B cell (primary cell): ENCODE measurements around the gene PTPRE. TPM values are rescaled to one million over a fixed set of nuclear protein-coding genes. Genes with fewer than 3 reads are reported as not detected.

Source experiments
- ATAC-seq: fragments of 200-7000 bp; cut with Tn5 transposase; one replicate; pipeline ENCODE4 v1.10.0; 2021; ENCODE audit warnings: low read depth, mild to moderate bottlenecking, moderate number of reproducible peaks, moderate library complexity
- CTCF ChIA-PET: fragments of 350-600 bp; sonication (Branson Sonifier 250); formaldehyde crosslinking; loops from one replicate; lab custom pipeline; 2021; ENCODE audit warnings: antibody characterized with exemption, inconsistent platforms; lab: Charles Lee
- POLR2A ChIA-PET: fragments of 350-600 bp; sonication (Branson Sonifier 250); formaldehyde crosslinking; loops from one replicate; lab custom pipeline; 2021; ENCODE audit warnings: antibody characterized with exemption; lab: Charles Lee
- DNase-seq: peaks from one replicate; pipeline ENCODE4 v3.0.0; 2013
- H2AFZ ChIP-seq: 2 replicates; pipeline ENCODE4 v1.6.1; 2012; ENCODE audit warnings: mild to moderate bottlenecking, low read depth, low read length; ENCODE audit not compliant: insufficient read depth, poor library complexity, severe bottlenecking
- H3K27ac ChIP-seq, 2 donors: 1 replicate in 1 of 2; 2 replicates in 1 of 2; pipeline ENCODE4 v1.5.1; 2012 to 2013; ENCODE audit warnings: low read length in 2 of 2, mild to moderate bottlenecking in 2 of 2, moderate library complexity in 1 of 2
- H3K27me3 ChIP-seq, 4 experiments: fragments of 200-600 bp in 1 of 4; sonication (generic) in 1 of 4; replicated peaks in 1 of 4; 1 replicate in 2 of 4; 2 replicates in 2 of 4; pipeline versions ENCODE4 v1.6.1 to v1.7.0; 2013 to 2016; ENCODE audit warnings: low read length in 3 of 4, mild to moderate bottlenecking in 2 of 4, mixed read lengths in 1 of 4, moderate library complexity in 1 of 4; ENCODE audit not compliant: insufficient read depth in 4 of 4, control insufficient read depth in 3 of 4; ENCODE audit errors: control extremely low read depth in 1 of 4
- H3K36me3 ChIP-seq, 2 experiments: replicated peaks in 1 of 2; 1 replicate in 1 of 2; 2 replicates in 1 of 2; pipeline versions ENCODE4 v1.6.1 to v1.7.1; 2013; ENCODE audit warnings: low read length in 1 of 2; ENCODE audit not compliant: insufficient read depth in 2 of 2, control insufficient read depth in 1 of 2; ENCODE audit errors: control extremely low read depth in 1 of 2, extremely low read depth in 1 of 2
- H3K4me1 ChIP-seq, 2 donors: fragments of 200-600 bp in 1 of 2; sonication (generic) in 1 of 2; 1 replicate in 1 of 2; 2 replicates in 1 of 2; pipeline versions ENCODE4 v1.5.1 to v1.6.1; 2013 to 2017; ENCODE audit warnings: low read length in 2 of 2; ENCODE audit not compliant: control insufficient read depth in 2 of 2, insufficient read depth in 2 of 2
- H3K4me2 ChIP-seq: replicated peaks from 2 replicates; pipeline ENCODE3; 2012; ENCODE audit warnings: mild to moderate bottlenecking, low read depth, low read length; ENCODE audit not compliant: poor library complexity, severe bottlenecking
- H3K4me3 ChIP-seq, 5 experiments: fragments of 200-600 bp in 1 of 5; sonication (generic) in 1 of 5; 1 replicate in 3 of 5; 2 replicates in 2 of 5; pipeline versions ENCODE4 v1.5.1 to v1.7.0; 2011 to 2016; ENCODE audit warnings: low read length in 4 of 5, mild to moderate bottlenecking in 4 of 5, low read depth in 2 of 5, control low read depth in 1 of 5, moderate library complexity in 1 of 5; ENCODE audit not compliant: insufficient read depth in 1 of 5; ENCODE audit errors: control extremely low read depth in 1 of 5, extremely low read depth in 1 of 5
- H3K79me2 ChIP-seq: fragments of 200-600 bp; sonication (generic); one replicate; pipeline ENCODE4 v1.6.0; 2016; ENCODE audit warnings: low read length; ENCODE audit not compliant: control insufficient read depth, insufficient read depth
- H3K9ac ChIP-seq: fragments of 200-600 bp; sonication (generic); 2 replicates; pipeline ENCODE4 v1.6.1; 2017; ENCODE audit warnings: mild to moderate bottlenecking, low read length, moderate library complexity
- H3K9me3 ChIP-seq, 3 donors: one replicate each; pipeline versions ENCODE4 v1.6.1 to v1.7.1; 2013; ENCODE audit warnings: low read length in 2 of 3; ENCODE audit not compliant: control insufficient read depth in 2 of 3, insufficient read depth in 1 of 3; ENCODE audit errors: control extremely low read depth in 1 of 3
- H4K20me1 ChIP-seq: 2 replicates; pipeline ENCODE4 v1.6.0; 2012; ENCODE audit warnings: mild to moderate bottlenecking, low read length; ENCODE audit not compliant: insufficient read depth, control insufficient read depth, poor library complexity, severe bottlenecking
- H3K27ac Mint-ChIP-seq: one replicate; pipeline ENCODE4 v1.8.0; 2021; ENCODE audit warnings: mixed read lengths
- H3K27me3 Mint-ChIP-seq: one replicate; pipeline ENCODE4 v1.8.0; 2021; ENCODE audit warnings: mixed read lengths
- H3K4me1 Mint-ChIP-seq: one replicate; pipeline ENCODE4 v1.8.0; 2021; ENCODE audit warnings: mixed read lengths
- H3K4me3 Mint-ChIP-seq: one replicate; pipeline ENCODE4 v1.8.0; 2021; ENCODE audit warnings: mixed read lengths
- H3K9me3 Mint-ChIP-seq: one replicate; pipeline ENCODE4 v1.8.0; 2022; ENCODE audit warnings: mixed read lengths; ENCODE audit not compliant: insufficient read depth
- CTCF ChIP-seq: fragments of 200-600 bp; IDR thresholded peaks from one replicate; pipeline ENCODE4 v1.8.0; 2022; ENCODE audit warnings: antibody characterized with exemption, mild to moderate bottlenecking
- EZH2 ChIP-seq: IDR thresholded peaks from 2 replicates; pipeline ENCODE4 v1.6.1; 2012; ENCODE audit warnings: borderline replicate concordance, low read depth, mild to moderate bottlenecking, moderate library complexity, low read length; ENCODE audit not compliant: insufficient read depth, poor library complexity, severe bottlenecking
- WGBS: methylation state at CpG from one replicate; pipeline ENCODE4 v1.1.5; 2013; ENCODE audit warnings: missing lambda C conversion rate; ENCODE audit not compliant: insufficient coverage; 5-methylcytosine and 5-hydroxymethylcytosine counted together
- intact Hi-C: fragments of 100-400 bp; cut with micrococcal nuclease; formaldehyde crosslinking; loops from one replicate; pipeline ENCODE4 v1.10.0; 2022
- polyA plus RNA-seq: library from polyadenylated mRNA; depleted of rRNA; stranded (reverse); fragments of >200 nt; gene quantifications from 2 replicates; pipeline ENCODE4 v1.2.3, GENCODE V29; 2012
- total RNA-seq, 2 donors: library from RNA; stranded (reverse); fragments of 120-200 nt in 1 of 2; gene quantifications; 1 replicate in 1 of 2; 2 replicates in 1 of 2; pipeline versions ENCODE4 v1.2.3 to v1.2.4, GENCODE V29; 2013 to 2022

The PTPRE gene
- total and polyA plus RNA-seq, 2 donors (not counting 1 experiment from before 2014, with no cell fraction given): 6.6 to 32.7 TPM

GRCh38 chr10:128014236-128014635 lies 107.3 kb downstream of the PTPRE start:
- intact Hi-C loops: no loop called here
- H3K4me1 ChIP-seq: peaks cover 4 to 10% of the 10 kb centered on the region in 2 donors
- Mint-ChIP-seq H3K4me1 (peaks cover 10% of the 10 kb centered on the region), H3K27me3 (peaks cover 36% of the 10 kb centered on the region), H3K27ac (no peak overlapping the region), H3K4me3 (no peak overlapping the region), H3K9me3 (no peaks in the 10 kb centered on the region)
- ChIA-PET POLR2A (no interaction called here), CTCF (interaction anchor here (1.7 kb wide), 1 partner anchor 21 kb away, joined by 7 read pairs; no protein-coding TSS in a partner anchor)
- TF ChIP-seq CTCF (no peak), EZH2 (no peak)
- H2AFZ ChIP-seq: no peak overlapping the region
- DNase-seq (no peak), ATAC-seq (no peak)
- no peaks in the 10 kb centered on the region for H3K79me2 ChIP-seq
- no peak overlapping the region for H3K4me2 ChIP-seq
- H3K9me3 ChIP-seq: peaks cover 0 to 13% (median 0%) of the 10 kb centered on the region in 3 donors
- H3K4me3 ChIP-seq: no peak overlapping the region
- WGBS: 100% methylated on average over 2 of the region's 7 CpGs
- no peak overlapping the region for H3K27ac ChIP-seq
- H3K27me3 ChIP-seq: peaks cover 0 to 28% (median 2%) of the 10 kb centered on the region in 4 experiments
- H3K9ac ChIP-seq: no peak overlapping the region
- no peaks in the 10 kb centered on the region for H4K20me1 ChIP-seq
- no peaks in the 10 kb centered on the region for H3K36me3 ChIP-seq

- Mint-ChIP-seq H3K9me3 (no peaks in the 10 kb centered on the region), H3K4me3 (no peak overlapping the region), H3K27ac (no peak overlapping the region), H3K4me1 (peaks cover 2% of the 10 kb centered on the region), H3K27me3 (peaks cover 29% of the 10 kb centered on the region)
- peaks cover 0 to 3% of the 10 kb centered on the region in 2 donors for H3K4me1 ChIP-seq
- no peak overlapping the region for H3K4me3 ChIP-seq
- ChIA-PET POLR2A (no interaction called here), CTCF (no interaction called here)
- no peaks in the 10 kb centered on the region for H3K36me3 ChIP-seq
- H4K20me1 ChIP-seq: no peaks in the 10 kb centered on the region
- 91% methylated on average over 12 of the region's 12 CpGs for WGBS
- TF ChIP-seq CTCF: no peak
- TF ChIP-seq EZH2: no peak
- no peak overlapping the region for H3K9ac ChIP-seq
- no peak for DNase-seq
- no peak overlapping the region for H2AFZ ChIP-seq
- H3K4me2 ChIP-seq: no peak overlapping the region
- no peak overlapping the region for H3K27ac ChIP-seq
- peaks cover 0 to 9% (median 0%) of the 10 kb centered on the region in 3 donors for H3K9me3 ChIP-seq
- intact Hi-C loops: no loop called here
- no peak for ATAC-seq
- H3K79me2 ChIP-seq: no peaks in the 10 kb centered on the region
- peaks cover 0 to 28% (median 2%) of the 10 kb centered on the region in 4 experiments for H3K27me3 ChIP-seq
Measured at GRCh38 chr10:128016423-128017060, 109.6 kb downstream of the PTPRE start.
